Measurements from ENCODE around the gene ARMS2.

ARMS2 gene

DNA sequence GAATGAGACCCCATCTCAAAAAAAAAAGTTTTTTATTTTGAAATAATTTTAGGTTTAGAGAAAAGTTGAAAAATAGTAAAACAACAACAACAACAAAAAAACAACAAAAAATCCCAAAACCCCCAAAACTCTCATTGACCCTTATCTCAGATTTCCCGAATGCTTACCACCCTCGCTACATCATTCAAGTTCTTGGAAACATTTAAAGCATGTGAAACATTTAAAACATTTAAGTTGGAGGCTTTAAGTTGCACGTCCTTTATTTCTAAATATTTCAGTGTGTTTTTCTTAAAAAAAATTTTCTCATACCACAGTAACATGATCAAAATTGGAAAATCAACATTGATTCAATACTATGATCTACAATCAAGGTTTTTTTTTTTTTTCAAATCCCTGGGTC lies 382 bp upstream of the ARMS2 start:
- DNase-seq, result no peak

DNA sequence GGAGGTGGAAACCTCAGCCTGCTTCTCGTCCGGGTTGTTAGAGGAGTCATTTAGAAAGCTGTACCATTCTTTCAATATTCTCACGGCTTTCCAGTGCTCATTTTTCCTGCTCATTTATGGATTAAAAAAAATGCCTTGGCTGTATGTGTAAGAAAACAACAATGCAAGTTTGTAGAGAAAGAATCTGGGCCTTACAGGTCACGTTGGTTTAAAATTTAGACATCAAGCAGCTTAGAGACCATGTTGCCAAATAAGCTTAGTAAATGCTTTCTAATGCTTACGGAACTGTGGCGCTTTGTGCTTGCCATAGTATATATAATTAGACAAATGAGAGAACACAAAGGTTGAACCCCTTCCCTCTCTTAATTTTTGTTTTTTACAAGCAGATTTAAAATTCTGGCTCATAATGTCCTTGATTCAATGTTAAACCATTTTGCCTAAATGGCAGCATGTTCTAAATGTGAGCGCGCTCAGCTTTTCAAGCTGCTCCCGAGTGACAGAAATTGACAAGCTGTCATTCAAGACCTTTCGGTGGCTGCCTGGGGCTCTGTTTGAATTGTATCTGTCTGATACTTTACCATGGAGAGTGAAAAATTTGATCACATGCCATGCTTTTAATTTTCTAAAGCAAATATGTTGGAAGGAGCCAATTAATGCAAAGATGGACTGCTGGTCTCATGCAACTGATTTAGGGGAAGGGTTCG lies 1.1 kb downstream of the ARMS2 start:
- no peak for DNase-seq

DNA sequence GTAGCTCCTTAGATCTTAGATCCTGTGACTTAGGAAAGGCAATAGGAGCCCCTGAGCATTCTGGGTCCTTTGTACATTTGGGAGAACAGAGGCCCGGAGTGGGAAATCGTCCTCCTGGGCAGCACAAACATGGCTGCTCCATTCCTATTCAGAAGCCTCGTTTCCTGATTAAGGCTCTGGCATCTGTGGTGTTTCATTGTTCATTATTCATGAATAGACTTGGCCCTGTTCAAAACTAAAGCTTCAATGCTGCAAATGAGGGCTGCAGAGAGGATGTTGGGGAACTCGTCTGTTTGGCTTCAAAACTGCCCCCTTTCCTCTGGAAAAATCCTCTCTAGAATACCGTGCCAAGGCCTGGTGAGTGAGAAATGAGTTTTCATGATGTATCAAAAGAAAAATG lies 3.5 kb downstream of the ARMS2 start:
- DNase-seq, result no peak

DNA sequence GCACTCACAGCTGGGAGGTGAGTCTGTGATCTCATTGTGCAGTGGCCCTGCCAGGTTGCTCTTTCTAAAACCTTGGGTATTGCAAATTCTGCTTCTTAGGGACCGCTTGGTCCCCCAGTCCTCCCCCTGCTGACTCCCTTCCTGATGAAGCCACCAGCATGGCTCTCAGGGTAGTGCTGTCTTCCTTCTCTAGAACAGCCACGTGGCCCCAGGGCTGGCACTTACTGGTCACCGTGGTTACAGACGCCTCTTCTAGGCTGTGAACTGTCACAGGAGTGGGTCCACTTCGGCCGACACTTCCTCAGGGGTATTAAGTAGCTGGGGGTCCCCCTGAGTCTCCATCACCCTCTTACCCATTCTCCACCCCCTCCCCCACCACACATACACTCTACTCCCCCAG lies 4.2 kb downstream of the ARMS2 start:
- DNase-seq, result no peak

DNA sequence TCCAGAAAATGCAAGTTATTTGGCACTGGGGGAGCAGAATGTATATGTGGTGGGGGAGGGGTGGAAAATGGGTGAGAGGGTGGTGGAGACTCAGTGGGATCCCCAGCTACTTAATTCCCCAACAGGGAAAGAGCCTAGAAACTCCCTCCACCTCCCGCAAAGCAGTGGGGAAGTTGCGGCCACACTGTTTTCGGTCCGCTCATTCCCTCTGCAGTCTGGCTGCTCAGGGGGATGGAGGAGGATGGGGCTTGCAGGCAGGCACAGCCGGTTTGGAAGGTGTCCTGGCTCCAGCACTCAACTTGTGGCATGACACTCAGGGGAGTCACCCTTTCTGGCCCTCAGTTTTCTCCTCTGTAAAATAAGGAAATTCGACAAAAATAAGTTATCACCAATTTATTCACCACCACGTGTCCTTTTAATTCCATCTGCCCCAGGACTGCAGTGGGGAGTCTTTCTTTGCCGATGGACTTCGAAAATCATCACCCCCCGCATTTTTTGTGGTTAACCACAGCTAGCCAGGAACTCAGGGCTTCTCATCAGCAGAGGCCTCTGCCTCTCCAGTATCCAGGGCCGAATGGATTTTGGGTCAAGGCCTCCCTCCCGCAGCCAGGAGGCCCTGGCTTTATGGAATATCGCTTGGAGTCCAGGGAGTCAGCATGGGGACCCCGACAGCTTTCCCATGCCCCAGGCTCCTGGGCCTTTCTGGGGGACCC lies 5.3 kb downstream of the ARMS2 start:
- no peak for DNase-seq

DNA sequence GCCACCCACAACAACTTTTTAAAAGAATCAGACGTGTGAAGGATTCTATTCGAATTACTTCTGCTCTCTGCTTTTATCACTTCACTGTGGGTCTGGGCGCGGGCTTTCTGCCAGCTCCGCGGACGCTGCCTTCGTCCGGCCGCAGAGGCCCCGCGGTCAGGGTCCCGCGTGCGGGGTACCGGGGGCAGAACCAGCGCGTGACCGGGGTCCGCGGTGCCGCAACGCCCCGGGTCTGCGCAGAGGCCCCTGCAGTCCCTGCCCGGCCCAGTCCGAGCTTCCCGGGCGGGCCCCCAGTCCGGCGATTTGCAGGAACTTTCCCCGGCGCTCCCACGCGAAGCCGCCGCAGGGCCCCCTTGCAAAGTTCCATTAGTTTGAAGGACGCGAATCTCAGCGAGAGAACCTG lies 6.4 kb downstream of the ARMS2 start:
- no peak for DNase-seq

DNA sequence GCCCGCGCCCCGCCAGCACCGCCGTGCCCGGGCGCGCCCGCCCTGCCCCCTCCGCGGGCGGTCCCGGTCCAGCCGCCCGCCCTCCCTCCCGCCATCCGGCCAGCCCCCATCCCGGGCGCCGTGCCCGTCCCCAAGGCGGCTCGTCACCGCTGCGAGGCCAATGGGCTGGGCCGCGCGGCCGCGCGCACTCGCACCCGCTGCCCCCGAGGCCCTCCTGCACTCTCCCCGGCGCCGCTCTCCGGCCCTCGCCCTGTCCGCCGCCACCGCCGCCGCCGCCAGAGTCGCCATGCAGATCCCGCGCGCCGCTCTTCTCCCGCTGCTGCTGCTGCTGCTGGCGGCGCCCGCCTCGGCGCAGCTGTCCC lies 6.9 kb downstream of the ARMS2 start, which contains the start of gene HTRA1:
Gene HTRA1, plus strand, starts transcription at position 187 of the 362 bp plus-strand sequence. Its CDS starts 100 bp downstream, at position 287.
- DNase-seq, result no peak

DNA sequence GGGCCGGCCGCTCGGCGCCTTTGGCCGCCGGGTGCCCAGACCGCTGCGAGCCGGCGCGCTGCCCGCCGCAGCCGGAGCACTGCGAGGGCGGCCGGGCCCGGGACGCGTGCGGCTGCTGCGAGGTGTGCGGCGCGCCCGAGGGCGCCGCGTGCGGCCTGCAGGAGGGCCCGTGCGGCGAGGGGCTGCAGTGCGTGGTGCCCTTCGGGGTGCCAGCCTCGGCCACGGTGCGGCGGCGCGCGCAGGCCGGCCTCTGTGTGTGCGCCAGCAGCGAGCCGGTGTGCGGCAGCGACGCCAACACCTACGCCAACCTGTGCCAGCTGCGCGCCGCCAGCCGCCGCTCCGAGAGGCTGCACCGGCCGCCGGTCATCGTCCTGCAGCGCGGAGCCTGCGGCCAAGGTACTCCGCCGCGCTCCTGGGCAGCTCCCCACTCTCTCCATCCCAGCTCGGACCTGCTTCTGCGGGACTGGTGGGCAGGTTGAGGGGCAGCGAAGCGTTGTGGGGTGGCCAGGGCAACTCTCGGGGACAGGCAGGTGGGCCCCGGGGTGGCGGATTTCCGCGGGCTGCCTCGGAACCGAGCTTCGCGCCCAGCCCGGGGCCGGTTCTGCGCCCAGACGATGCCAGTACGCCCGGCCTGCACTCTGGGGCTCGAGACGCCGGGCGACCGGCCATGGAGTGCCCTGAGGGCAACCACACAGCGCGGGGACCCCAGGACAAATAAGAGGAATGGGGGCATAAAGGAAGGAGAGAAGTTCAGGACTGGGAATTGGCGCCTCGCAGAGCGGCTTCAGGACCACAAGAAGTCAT lies 7.5 kb downstream of the ARMS2 start:
- DNase-seq, result peak; percentile 6

DNA sequence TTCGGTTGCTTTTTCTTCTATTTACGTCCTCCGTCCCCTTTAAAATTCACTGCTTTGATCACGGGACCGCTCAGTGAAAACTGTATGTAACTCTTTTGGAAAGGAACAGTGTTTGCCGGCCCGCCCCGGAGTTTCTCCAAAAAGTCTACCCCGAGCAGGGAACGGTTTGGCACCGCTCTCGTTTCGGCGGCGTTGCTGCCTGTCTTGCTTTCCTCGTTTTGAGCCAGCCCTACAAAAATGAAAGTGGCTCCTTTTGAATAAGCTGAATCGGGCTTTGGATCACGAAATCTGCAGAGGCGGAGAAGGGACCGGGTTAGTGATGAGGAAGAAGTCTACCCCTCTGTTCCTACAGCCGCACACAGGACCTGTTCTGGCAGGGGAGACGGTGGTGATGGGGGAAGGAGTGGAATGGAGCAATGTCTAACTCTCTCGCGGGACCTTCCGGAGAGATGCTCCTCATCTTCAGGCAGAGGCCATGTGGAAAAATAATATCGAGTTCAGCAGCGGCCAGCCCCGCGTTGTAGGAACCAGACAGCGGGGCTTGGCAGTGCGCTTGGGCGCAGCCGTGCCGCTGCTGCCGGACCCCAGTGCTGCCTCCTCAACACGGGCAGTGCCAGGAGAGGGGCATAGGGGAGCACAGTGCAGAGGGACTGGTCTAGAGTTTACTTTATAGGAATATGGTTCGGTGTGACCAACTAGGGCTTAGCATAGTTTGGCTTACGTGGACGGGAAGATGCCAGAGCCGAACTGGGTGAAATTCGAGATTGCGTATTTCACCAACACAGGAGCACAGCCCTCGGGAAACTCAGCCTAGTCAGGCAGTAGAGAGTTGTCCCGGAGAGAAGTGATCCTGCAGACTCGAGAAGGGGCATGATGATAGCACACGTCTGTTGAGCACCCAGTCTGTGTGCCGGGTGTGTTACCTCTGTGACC lies 8.3 kb downstream of the ARMS2 start:
- peak; percentile 5 for DNase-seq

DNA sequence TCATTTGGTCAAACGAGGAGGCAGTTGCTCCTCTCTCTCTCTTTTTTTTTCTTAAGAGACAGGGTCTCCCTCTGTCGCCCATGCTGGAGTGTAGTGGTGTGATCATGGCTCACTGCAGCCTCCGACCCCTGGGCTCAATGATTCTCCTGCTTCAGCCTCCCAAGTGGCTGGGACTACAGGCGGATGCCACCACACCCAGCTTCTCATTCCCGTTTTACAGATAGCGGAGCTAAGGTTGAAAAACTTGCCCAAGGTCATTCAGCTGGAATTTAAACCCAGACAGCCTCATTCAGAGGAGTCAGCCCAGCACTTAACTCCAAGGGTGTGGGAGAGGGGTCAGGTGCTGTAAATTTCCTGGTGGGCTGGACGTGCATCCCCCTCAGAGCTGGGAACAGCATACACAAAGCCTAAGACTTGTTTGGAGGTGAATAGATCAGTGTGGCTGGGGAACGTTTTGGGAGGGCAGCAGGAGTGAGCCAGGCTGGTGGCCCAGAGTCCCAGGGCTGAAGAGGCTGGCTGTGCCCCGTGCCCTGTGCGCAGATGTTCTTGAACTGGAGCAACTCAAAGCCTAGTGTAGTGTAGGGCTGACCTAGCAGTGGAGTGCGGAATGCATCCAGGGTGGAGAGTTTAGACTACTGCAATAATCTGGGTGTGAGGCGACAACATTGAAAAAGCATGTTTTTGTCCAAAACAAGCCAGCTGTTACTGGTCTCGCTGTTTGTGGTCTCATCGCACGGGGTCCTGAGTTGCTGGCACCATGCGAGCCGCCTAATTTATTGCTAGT lies 9.2 kb downstream of the ARMS2 start:
- no peak for DNase-seq

DNA sequence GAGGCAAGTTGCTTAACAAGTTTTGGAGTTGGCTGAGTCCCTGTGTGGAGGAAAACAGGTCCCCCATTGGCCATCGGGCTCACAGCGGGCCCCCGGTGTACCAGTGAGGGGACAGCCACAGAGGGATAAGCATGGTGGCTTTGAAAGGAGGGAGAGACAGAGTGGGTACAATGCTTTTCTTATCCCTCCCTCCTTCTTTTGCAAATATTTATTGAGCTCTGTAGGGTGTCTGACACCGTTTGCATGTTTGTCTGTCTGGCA lies 9.7 kb downstream of the ARMS2 start:
- no peak for DNase-seq

DNA sequence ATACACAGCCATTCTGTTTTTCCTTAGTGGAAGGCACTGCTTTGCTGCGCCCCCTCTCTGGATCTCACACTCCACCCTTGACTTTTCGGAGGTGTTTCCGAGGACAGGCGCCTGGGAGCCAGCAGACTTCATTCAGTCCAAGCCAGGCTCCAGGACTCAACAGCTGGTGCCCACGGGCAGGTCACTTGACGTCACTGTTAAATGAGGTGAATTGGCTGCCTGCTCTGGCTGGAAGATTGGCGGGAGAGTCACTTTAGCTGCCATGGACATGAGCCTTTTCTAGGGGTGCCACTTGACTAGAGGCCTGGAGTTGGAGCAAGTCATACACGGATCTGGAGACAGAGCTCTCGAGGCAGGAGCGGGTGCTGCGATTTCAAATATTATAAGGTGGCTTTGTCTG lies 10.1 kb downstream of the ARMS2 start:
- no peak for DNase-seq

DNA sequence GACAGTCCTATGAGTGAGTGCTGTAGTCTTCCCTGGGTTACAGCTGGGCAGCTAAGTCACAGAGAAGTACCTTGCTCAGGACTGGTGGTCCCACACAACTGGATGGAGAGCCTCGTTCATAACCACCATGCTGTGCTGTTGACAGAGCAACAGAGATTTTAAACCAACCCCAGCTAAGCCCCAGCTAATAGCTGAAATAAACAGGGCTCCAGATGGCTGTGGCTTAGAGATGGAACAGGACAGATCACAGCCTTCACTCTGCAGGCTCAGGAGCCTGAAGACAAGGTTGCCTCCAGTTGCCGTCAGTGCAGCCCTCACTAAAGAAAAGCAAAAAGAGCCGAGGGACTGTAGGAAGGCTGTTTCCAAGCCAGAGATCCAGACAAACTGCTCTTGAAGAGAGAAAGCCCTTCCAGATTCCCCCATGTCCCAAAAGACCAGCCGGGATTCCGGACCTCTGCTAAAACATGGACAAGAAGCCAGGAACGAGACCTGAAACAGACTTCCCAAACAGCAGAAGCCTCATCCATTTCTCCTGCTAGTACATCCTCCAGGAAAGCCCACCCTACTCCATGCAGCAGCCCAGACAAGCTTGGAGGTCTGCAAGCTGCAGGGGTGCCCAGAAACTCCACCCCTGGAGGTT lies 11.1 kb downstream of the ARMS2 start:
- DNase-seq, result no peak

DNA sequence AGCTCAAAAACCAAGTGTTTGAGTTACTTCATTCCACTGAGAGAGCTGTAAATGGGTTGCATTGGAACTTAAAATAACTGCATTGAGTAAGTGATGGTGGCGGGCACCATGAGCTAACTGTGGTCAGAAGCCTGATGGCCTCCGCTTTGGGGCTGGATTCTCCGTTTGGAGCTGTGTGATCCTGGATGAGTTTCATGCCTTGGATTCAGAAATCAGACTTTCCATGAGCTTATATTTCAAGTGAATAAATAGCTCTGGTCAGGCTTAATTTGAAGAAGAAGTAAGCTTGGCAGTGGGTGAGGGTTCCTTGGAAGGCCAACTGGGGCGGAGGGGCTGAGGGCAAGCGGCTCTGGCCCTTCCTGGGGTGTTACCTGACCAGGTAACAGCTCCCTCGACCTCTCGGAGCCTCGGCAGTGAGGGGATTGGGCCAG lies 12.5 kb downstream of the ARMS2 start:
- no peak for DNase-seq

DNA sequence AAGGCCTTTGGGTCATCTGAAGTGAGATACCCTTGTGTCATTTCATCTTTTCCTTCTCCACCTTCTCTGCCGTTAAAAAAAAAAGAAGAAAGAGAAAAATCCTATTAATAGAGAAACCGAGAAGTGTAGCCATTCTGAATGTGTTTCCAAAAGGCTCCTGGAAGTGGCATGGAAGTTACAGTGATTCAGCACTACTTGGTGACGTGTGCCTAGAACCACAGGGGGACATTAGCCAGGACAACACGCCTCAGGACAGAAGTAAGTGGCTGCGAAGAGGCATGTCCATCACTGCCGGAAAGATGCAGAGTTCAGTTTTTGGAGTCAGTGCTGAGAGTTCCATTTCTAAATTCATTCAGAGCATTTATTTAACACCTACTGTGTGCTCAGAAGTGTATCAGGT lies 13.2 kb downstream of the ARMS2 start:
- DNase-seq, result no peak

DNA sequence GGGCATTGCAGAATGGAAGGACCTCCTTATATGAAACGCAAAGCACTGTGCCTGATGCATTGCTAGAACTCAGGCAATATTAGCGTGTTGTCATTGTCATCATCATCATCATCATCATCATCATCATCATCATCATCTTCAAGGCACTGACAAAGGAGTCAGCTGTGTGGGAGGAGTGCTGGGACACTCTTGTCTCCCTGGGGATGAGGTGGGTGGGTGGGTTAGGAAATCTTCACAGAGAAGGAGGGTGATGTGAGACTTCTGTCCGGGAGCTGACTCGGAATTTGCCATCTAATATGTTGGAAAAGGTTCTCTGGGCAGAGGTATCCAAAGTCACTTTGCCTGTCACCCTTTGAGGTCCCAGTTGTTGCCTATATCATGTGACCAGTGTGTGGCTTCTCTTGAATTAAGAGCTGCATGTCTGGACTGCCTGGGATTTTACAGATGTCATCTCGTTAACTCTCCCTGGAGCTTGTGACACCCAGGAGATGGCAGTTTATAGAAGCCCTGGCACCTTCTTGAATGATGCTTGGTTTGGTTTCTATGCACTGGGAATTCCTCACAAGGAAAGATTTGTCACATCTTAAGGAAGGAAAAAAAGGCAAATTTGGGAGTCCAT lies 14.0 kb downstream of the ARMS2 start:
- no peak for DNase-seq

DNA sequence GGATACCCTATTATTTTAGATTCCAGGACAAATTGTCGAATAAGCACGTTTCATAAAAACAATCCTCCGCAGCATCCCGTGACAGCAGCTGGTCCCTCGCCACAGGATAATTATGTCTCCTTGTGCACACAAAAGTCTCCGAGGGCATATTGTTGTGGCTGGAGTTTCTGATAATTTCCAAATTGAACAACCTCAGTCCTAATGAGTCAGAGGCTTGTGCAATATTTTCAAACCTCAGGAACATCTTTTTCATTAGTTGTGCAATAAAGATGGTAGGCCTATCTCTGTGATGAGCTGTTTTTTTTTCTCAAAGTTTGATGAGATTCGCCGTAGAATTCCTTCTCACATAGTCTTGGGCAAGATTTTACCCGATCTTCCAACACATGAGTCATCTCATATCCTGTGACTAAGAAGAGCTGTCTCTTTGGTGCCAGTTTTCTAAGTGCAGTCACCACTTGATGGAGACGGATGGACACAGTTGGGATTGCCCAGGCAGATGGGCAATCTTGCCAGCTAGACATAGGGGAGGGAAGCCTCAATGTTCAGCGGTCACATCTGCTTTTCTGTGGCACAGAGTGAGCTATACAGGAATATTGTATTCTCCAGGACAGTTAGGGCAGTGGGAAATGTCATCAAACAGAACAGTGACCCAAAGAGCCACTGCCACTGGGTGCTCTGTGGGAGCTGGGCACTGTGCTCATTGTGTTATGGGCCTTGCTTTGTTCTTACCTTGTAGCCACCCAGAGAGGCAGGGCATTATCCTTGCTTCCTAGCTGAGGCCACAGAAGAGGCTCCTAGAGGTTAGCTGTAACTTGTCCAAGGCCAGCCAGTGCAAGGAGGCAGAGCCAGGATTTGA lies 14.7 kb downstream of the ARMS2 start:
- DNase-seq, result no peak

DNA sequence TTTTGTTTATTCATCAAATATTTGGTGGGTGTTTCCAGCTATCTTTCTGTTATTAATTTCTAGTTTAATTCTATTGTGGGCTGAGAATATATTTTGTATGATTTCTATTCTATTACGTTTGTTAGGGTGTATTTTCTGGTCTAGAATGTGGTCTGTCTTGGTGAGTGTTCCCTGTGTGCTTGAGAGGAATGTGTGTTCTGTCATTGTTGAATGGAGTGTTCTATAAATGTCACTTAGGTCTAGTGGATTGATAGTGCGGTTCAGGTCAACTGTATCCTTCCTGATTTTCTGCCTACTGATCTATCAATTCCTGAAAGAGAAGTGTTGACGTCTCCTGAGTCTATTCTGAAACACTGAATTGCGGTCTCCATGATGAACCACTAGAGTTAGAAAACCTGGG lies 15.4 kb downstream of the ARMS2 start:
- no peak for DNase-seq

DNA sequence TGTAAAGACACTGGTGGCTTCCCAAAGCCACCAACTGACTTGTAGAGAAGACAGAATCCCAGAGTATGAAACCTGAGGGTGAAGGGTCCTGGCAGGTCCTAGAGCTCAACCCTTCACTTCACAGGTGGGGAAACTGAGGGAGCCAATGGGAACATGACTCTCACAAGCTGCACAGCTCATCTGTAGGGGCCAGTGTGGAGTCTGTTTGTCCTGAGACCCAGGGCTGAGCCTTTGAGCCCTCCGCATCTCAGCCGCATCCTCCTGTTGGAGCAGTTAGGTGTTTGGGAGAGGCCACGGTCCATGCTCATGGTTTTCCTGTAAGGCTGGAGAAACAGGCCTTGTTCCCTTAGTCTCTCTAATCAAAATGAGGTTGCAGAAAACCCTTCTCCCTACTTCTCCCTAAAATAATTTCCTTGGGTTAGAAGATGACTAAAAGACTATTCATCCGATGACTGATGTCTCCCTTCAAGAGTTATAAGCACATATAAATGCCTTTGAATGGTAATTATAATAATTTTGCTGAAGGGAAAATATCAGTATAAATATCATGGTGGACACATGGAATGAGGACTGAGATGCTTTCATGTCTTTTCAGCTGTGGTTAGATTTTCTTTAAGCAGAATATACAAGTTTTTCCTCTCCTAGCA lies 17.2 kb downstream of the ARMS2 start:
- no peak for DNase-seq

DNA sequence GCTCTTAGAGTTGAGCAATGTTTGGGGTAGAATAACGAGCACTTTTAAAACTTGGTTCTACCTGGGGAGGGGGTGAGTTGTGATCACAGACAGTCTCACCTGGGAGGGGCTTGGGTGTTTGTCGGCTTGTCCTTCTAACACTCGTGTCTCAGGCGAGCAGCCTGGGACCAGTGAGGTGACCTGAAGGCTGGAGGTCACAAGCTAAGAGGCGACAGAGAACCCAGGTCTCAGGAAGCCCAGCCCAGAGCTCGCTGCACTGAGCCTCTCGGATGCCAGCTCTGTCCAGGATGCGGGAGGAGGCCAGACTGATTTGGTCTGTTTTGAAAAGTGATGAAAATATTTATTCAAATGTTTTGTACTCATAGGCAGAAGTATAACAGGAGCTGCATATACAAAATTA lies 18.7 kb downstream of the ARMS2 start:
- DNase-seq, result no peak
